MM.1S (cell line): Measurements from ENCODE around the gene CD58.
"Not testable (repeated sequence)": the region's sequence is repeated elsewhere in the genome, so short reads cannot be mapped to it uniquely, and the experiment has no call there.

ENCODE experiments used
- DNase-seq: peaks from one replicate; pipeline ENCODE4 v3.0.0-alpha.2; 2015
- H2AFZ ChIP-seq: fragments of 300-600 bp; sonication (generic); 2 replicates; pipeline ENCODE4 v1.6.0; 2016; ENCODE audit warnings: antibody characterized with exemption, low read length
- H3F3A ChIP-seq: fragments of 300-600 bp; sonication (generic); 2 replicates; pipeline ENCODE4 v1.6.1; 2016; ENCODE audit warnings: mild to moderate bottlenecking, antibody characterized with exemption, low read length, moderate library complexity, mixed read lengths; ENCODE audit not compliant: insufficient read depth
- H3K27ac ChIP-seq: fragments of 300-600 bp; sonication (generic); 2 replicates; pipeline ENCODE4 v1.5.1; 2016; ENCODE audit warnings: mild to moderate bottlenecking, low read length
- H3K27me3 ChIP-seq: fragments of 300-600 bp; sonication (generic); replicated peaks from 2 replicates; pipeline ENCODE4 v1.6.0; 2016; ENCODE audit warnings: low read length; ENCODE audit not compliant: insufficient read depth
- H3K36me3 ChIP-seq: fragments of 300-600 bp; sonication (generic); replicated peaks from 2 replicates; pipeline ENCODE4 v1.6.1; 2016; ENCODE audit warnings: mild to moderate bottlenecking, low read length, mixed read lengths; ENCODE audit not compliant: insufficient read depth
- H3K4me1 ChIP-seq: fragments of 300-600 bp; sonication (generic); 2 replicates; pipeline ENCODE4 v1.6.1; 2016; ENCODE audit warnings: low read length, mixed read lengths
- H3K4me2 ChIP-seq: fragments of 300-600 bp; sonication (generic); 2 replicates; pipeline ENCODE4 v1.6.0; 2016; ENCODE audit warnings: low read depth, low read length
- H3K4me3 ChIP-seq: fragments of 300-600 bp; sonication (generic); 2 replicates; pipeline ENCODE4 v1.5.1; 2016; ENCODE audit warnings: low read length, mixed read lengths
- H3K79me2 ChIP-seq: fragments of 300-600 bp; sonication (generic); 2 replicates; pipeline ENCODE4 v1.6.1; 2016; ENCODE audit warnings: mixed run types, low read length, mixed read lengths
- H3K9ac ChIP-seq: fragments of 300-600 bp; sonication (generic); 2 replicates; pipeline ENCODE4 v1.6.1; 2016; ENCODE audit warnings: low read length, mixed read lengths
- H3K9me2 ChIP-seq: fragments of 300-600 bp; sonication (generic); replicated peaks from 2 replicates; pipeline ENCODE4 v1.6.1; 2016; ENCODE audit warnings: mild to moderate bottlenecking, low read length, mixed read lengths; ENCODE audit not compliant: insufficient read depth
- H3K9me3 ChIP-seq: fragments of 300-600 bp; sonication (generic); replicated peaks from 2 replicates; pipeline ENCODE4 v1.6.1; 2016; ENCODE audit warnings: mild to moderate bottlenecking, low read length, mixed read lengths; ENCODE audit not compliant: insufficient read depth
- H4K20me1 ChIP-seq: fragments of 300-600 bp; sonication (generic); 2 replicates; pipeline ENCODE4 v1.6.1; 2016; ENCODE audit warnings: mild to moderate bottlenecking, low read length, moderate library complexity, mixed read lengths; ENCODE audit not compliant: insufficient read depth

The CD58 gene

DNA sequence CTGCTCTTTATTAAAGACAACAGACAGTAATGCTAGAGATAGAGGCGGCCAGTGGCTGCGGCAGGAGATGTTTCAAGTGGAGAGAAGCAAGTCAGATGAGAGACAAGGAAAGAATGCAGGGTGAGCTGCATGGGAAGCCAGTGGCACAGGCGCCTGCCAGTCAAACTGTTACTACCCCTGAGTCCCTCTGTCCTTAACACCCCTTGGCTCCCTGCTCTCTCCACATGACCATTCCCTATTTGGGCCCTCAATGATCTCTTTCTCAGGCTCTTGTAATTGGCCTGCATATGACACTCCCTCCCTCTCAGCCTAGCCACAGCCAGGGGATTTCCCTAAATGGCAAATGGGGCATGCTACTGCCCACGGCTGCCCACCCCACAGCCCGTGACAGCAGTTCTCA is 22.6 kb upstream of the CD58 start:
- H3K27ac ChIP-seq, H3K36me3 ChIP-seq, H3K27me3 ChIP-seq, H4K20me1 ChIP-seq, DNase-seq, H3K4me2 ChIP-seq, H3K9me2 ChIP-seq, H3K9me3 ChIP-seq, H3K79me2 ChIP-seq, H3K4me1 ChIP-seq, H3K9ac ChIP-seq, H3F3A ChIP-seq, H2AFZ ChIP-seq, H3K4me3 ChIP-seq: not testable (repeated sequence)

- not testable (repeated sequence) for DNase-seq, H4K20me1 ChIP-seq, H3K27me3 ChIP-seq, H3K27ac ChIP-seq, H2AFZ ChIP-seq, H3K4me3 ChIP-seq, H3K4me1 ChIP-seq, H3K79me2 ChIP-seq, H3K9me2 ChIP-seq, H3K9ac ChIP-seq, H3K9me3 ChIP-seq, H3K4me2 ChIP-seq, H3K36me3 ChIP-seq, H3F3A ChIP-seq
Measured at GRCh38 chr1:116591951-116592605, 21.3 kb upstream of the CD58 start.

- H3K79me2 ChIP-seq, H3K9me3 ChIP-seq, H2AFZ ChIP-seq, H3K36me3 ChIP-seq, H3K4me3 ChIP-seq, H3K4me2 ChIP-seq, H3K9me2 ChIP-seq, H3K27ac ChIP-seq, H3K4me1 ChIP-seq, H3F3A ChIP-seq, H3K9ac ChIP-seq, H4K20me1 ChIP-seq, H3K27me3 ChIP-seq, DNase-seq: not testable (repeated sequence)
Measured at GRCh38 chr1:116591006-116591950, 20.5 kb upstream of the CD58 start.

- not testable (repeated sequence) for H3K4me2 ChIP-seq, H3K36me3 ChIP-seq, H3K79me2 ChIP-seq, H3K27ac ChIP-seq, H3K4me3 ChIP-seq, H3F3A ChIP-seq, DNase-seq, H3K9me3 ChIP-seq, H3K27me3 ChIP-seq, H2AFZ ChIP-seq, H3K9ac ChIP-seq, H3K9me2 ChIP-seq, H4K20me1 ChIP-seq, H3K4me1 ChIP-seq
Measured at GRCh38 chr1:116590359-116591005, 19.7 kb upstream of the CD58 start.

GRCh38 chr1:116589101-116589735 is 18.4 kb upstream of the CD58 start:
- H3K9me3 ChIP-seq, H3K36me3 ChIP-seq, H3K4me3 ChIP-seq, H4K20me1 ChIP-seq, H3K4me2 ChIP-seq, H3K27ac ChIP-seq, H3K79me2 ChIP-seq, H3K4me1 ChIP-seq, DNase-seq, H2AFZ ChIP-seq, H3K9ac ChIP-seq, H3K9me2 ChIP-seq, H3F3A ChIP-seq, H3K27me3 ChIP-seq: not testable (repeated sequence)
